ENCODE measurements around the gene SRSF6.

The SRSF6 gene

GRCh38 chr20:43465625-43465943 lies 7.9 kb downstream of the SRSF6 start:
- TF ChIP-seq CTCF (IDR thresholded peaks at IDR 0.05; ENCODE audit: borderline replicate concordance, extremely low read depth, low read length, poor library complexity, severe bottlenecking) (no peak), EZH2 (IDR thresholded peaks at IDR 0.05; ENCODE audit: borderline replicate concordance, low read depth, low read length, severe bottlenecking) (no peak)
- no peak overlapping the region for H3K4me2 ChIP-seq (ENCODE audit: insufficient read depth, low read length)
- ATAC-seq (ENCODE audit: insufficient read depth, low read depth) (0 out of 3 replicates have a peak, but pooled peaks have one; percentile 15), DNase-seq (no peak)
- H3K79me2 ChIP-seq (ENCODE audit: insufficient read depth, low read length): peaks cover 31% of the 10 kb centered on the region
- no peak overlapping the region for H3K27ac ChIP-seq (ENCODE audit: low read length)
- no peaks in the 10 kb centered on the region for H3K27me3 ChIP-seq (ENCODE audit: insufficient read depth, low read length, poor library complexity)
- H2AFZ ChIP-seq (ENCODE audit: low read depth, low read length): no peak overlapping the region
- no peaks in the 10 kb centered on the region for H3K9me3 ChIP-seq (ENCODE audit: insufficient read depth, low read length, severe bottlenecking)
- H3K4me3 ChIP-seq (ENCODE audit: low read depth in 1 of 2, low read length in 2 of 2): no peak overlapping the region
- H3K4me1 ChIP-seq (ENCODE audit: insufficient read depth, low read length): peaks cover 14% of the 10 kb centered on the region; the same call in 1 of the 2 replicates
- H3K36me3 ChIP-seq (ENCODE audit: insufficient read depth, low read length): peaks cover 74% of the 10 kb centered on the region
- no peak overlapping the region for H3K9ac ChIP-seq (ENCODE audit: low read depth, low read length)
- peaks cover 54% of the 10 kb centered on the region for H4K20me1 ChIP-seq (ENCODE audit: insufficient read depth, low read length)

- Histone ChIP-seq H3K4me3 (ENCODE audit: low read depth in 1 of 2, low read length in 2 of 2) (no peak overlapping the region), H3K4me1 (ENCODE audit: insufficient read depth, low read length) (no peaks in the 10 kb centered on the region; the same call in 1 of the 2 replicates), H4K20me1 (ENCODE audit: insufficient read depth, low read length) (peaks cover 38% of the 10 kb centered on the region; the same call in 1 of the 2 replicates), H3K36me3 (ENCODE audit: insufficient read depth, low read length) (peaks cover 55% of the 10 kb centered on the region), H3K27me3 (ENCODE audit: insufficient read depth, low read length, poor library complexity) (no peaks in the 10 kb centered on the region), H2AFZ (ENCODE audit: low read depth, low read length) (no peak overlapping the region), H3K79me2 (ENCODE audit: insufficient read depth, low read length) (peaks cover 13% of the 10 kb centered on the region), H3K9me3 (ENCODE audit: insufficient read depth, low read length, severe bottlenecking) (no peaks in the 10 kb centered on the region), H3K4me2 (ENCODE audit: insufficient read depth, low read length) (no peak overlapping the region), H3K9ac (ENCODE audit: low read depth, low read length) (no peak overlapping the region), H3K27ac (ENCODE audit: low read length) (no peak overlapping the region)
- no peak for ATAC-seq (ENCODE audit: insufficient read depth, low read depth)
- TF ChIP-seq EZH2 (IDR thresholded peaks at IDR 0.05; ENCODE audit: borderline replicate concordance, low read depth, low read length, severe bottlenecking) (no peak), CTCF (IDR thresholded peaks at IDR 0.05; ENCODE audit: borderline replicate concordance, extremely low read depth, low read length, poor library complexity, severe bottlenecking) (no peak)
- no peak for DNase-seq
Observed at GRCh38 chr20:43467589-43467988, 9.9 kb downstream of the SRSF6 start.

- no peak for DNase-seq
- Histone ChIP-seq H3K27me3 (ENCODE audit: insufficient read depth, low read length, poor library complexity) (no peaks in the 10 kb centered on the region), H3K27ac (ENCODE audit: low read length) (no peak overlapping the region), H3K9me3 (ENCODE audit: insufficient read depth, low read length, severe bottlenecking) (no peaks in the 10 kb centered on the region), H2AFZ (ENCODE audit: low read depth, low read length) (no peak overlapping the region), H4K20me1 (ENCODE audit: insufficient read depth, low read length) (no peaks in the 10 kb centered on the region), H3K36me3 (ENCODE audit: insufficient read depth, low read length) (peaks cover 5% of the 10 kb centered on the region; the same call in 1 of the 2 replicates), H3K9ac (ENCODE audit: low read depth, low read length) (no peak overlapping the region), H3K79me2 (ENCODE audit: insufficient read depth, low read length) (no peaks in the 10 kb centered on the region), H3K4me1 (ENCODE audit: insufficient read depth, low read length) (no peaks in the 10 kb centered on the region), H3K4me2 (ENCODE audit: insufficient read depth, low read length) (no peak overlapping the region), H3K4me3 (ENCODE audit: low read depth in 1 of 2, low read length in 2 of 2) (no peak overlapping the region)
- TF ChIP-seq CTCF (IDR thresholded peaks at IDR 0.05; ENCODE audit: borderline replicate concordance, extremely low read depth, low read length, poor library complexity, severe bottlenecking): peak; percentile 33
- no peak for TF ChIP-seq EZH2 (IDR thresholded peaks at IDR 0.05; ENCODE audit: borderline replicate concordance, low read depth, low read length, severe bottlenecking)
- ATAC-seq (ENCODE audit: insufficient read depth, low read depth): no peak
Observed at GRCh38 chr20:43472671-43473380, 15.1 kb downstream of the SRSF6 start.
